Mucosa of descending colon (tissue), 3 donors: Measurements from ENCODE around the gene CATSPERB. TPM values are rescaled to one million over a fixed set of nuclear protein-coding genes. Genes with fewer than 3 reads are reported as not detected.

Source experiments
- ATAC-seq: fragments of 200-7000 bp; cut with Tn5 transposase; one replicate; pipeline ENCODE4 v1.9.1; 2020; ENCODE audit warnings: mild to moderate bottlenecking, moderate library complexity
- DNase-seq, 3 donors: peaks; one replicate each; pipeline ENCODE4 v3.0.0-alpha.2; 2020
- H3K36me3 ChIP-seq: fragments of 200-600 bp; one replicate; pipeline ENCODE4 v1.8.0; 2021; ENCODE audit warnings: low read depth, mild to moderate bottlenecking
- H3K4me1 ChIP-seq: fragments of 200-600 bp; one replicate; pipeline ENCODE4 v1.8.0; 2021; ENCODE audit warnings: low read depth, mild to moderate bottlenecking
- H3K4me3 ChIP-seq: fragments of 200-600 bp; one replicate; pipeline ENCODE4 v1.8.0; 2021; ENCODE audit warnings: mild to moderate bottlenecking
- H3K9me3 ChIP-seq: fragments of 200-600 bp; one replicate; pipeline ENCODE4 v1.8.0; 2021; ENCODE audit warnings: mild to moderate bottlenecking
- intact Hi-C, 2 donors: fragments of 100-400 bp; cut with DNase I in 1 of 2; cut with micrococcal nuclease in 1 of 2; formaldehyde crosslinking; loops; one replicate each; pipeline versions ENCODE4 v1.11.0 to v1.11.1; 2022; cut with DNase I, micrococcal nuclease
- total RNA-seq, 3 donors: library from RNA; stranded (reverse); fragmentation: NEBNext Ultra II Directional in 2 of 3; extraction: Animal tissue kit (Norgen Biotek cat#: 25700) in 2 of 3; gene quantifications; one replicate each; pipeline versions ENCODE4 v1.2.1 to v1.2.4, GENCODE V29; 2021 to 2023
- TF ChIP-seq, protein P1 (sequence below): fragments of 200-600 bp; IDR thresholded peaks from one replicate; pipeline ENCODE4 v1.8.0; 2022; ENCODE audit warnings: antibody characterized with exemption, mild to moderate bottlenecking
- donor health status: DM: no; HTN: no; CAD: no; lungs with moderate emphysema.
- donor health status: DM: no; HTN: no; CAD: no.
- donor health status: DM: no; HTN: yes; CAD: no.

The CATSPERB gene
- total RNA-seq, 3 donors from 2014 or later, result 3.5 to 7.0 (median 4.1) TPM

DNA sequence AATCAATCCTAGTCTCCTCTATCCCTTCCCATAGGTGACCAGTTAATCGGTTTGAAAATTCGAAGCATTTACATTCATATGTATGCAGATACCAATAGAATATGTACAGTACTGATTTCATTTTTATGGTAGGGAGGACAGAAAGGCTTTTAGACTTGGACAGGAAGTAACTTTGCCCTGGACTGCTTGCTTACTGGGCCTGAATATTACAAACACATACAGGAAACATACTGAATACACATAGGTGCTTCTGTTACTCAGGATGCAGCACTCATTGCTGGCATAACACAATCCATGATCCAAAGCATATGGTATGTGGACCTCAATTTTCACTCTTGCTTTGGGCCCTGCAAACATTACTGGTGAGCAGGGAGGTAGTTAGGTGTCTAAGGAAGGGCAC, 71.1 kb downstream of the CATSPERB start:
- ATAC-seq (peak; percentile 83), DNase-seq (no peak)
- no peak overlapping the region for H3K4me3 ChIP-seq

DNA sequence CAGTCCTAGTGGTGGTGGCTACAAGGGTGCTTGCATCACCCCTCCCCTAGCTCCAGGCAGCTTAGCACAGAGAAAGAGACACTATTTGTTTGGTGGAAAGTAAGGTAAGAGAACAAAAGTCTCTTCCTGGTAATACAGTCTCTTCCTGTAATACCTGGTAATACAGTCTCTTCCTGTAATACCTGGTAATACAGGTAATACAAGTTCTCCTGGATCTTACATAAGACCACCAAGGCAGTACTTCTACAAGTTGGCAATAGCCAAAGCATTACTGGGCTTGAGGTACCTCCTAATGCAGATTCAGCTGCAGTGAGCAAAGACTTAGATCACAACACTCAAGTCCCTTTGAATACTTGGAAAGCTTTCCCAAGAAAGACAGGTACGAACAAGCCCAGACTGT, 77.0 kb downstream of the CATSPERB start:
- ATAC-seq (peak; percentile 43), DNase-seq (no peak)
- TF ChIP-seq, protein P1, sequence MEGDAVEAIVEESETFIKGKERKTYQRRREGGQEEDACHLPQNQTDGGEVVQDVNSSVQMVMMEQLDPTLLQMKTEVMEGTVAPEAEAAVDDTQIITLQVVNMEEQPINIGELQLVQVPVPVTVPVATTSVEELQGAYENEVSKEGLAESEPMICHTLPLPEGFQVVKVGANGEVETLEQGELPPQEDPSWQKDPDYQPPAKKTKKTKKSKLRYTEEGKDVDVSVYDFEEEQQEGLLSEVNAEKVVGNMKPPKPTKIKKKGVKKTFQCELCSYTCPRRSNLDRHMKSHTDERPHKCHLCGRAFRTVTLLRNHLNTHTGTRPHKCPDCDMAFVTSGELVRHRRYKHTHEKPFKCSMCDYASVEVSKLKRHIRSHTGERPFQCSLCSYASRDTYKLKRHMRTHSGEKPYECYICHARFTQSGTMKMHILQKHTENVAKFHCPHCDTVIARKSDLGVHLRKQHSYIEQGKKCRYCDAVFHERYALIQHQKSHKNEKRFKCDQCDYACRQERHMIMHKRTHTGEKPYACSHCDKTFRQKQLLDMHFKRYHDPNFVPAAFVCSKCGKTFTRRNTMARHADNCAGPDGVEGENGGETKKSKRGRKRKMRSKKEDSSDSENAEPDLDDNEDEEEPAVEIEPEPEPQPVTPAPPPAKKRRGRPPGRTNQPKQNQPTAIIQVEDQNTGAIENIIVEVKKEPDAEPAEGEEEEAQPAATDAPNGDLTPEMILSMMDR, result no peak
- Histone ChIP-seq H3K4me1 (no peaks in the 10 kb centered on the region), H3K9me3 (no peaks in the 10 kb centered on the region), H3K36me3 (no peaks in the 10 kb centered on the region), H3K4me3 (no peak overlapping the region)
- intact Hi-C loops, result no loop called here

More for the DNA sequence above, 71.1 kb downstream of the CATSPERB start:
- no peaks in the 10 kb centered on the region for H3K4me1 ChIP-seq
- H3K9me3 ChIP-seq, result no peaks in the 10 kb centered on the region
- H3K36me3 ChIP-seq, result no peaks in the 10 kb centered on the region
- intact Hi-C loops, result no loop called here
- TF ChIP-seq, protein P1, result no peak

DNA sequence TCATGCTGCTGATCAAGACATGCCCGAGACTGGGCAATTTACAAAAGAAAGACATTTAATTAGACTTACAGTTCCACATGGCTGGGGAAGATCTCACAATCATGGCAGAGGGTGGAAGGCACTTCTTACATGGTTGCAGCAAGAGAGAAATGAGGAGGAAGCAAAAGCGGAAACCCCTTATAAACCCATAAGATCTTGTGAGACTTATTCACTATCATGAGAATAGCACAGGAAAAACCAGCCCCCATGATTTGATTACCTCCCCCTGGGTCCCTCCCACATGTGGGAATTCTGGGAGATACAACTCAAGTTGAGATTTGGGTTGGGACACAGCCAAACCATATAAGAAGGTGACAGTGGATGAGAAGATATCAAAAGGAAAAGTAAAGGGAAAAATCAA, 78.4 kb downstream of the CATSPERB start:
- Histone ChIP-seq H3K36me3 (no peaks in the 10 kb centered on the region), H3K4me1 (no peaks in the 10 kb centered on the region), H3K4me3 (no peak overlapping the region), H3K9me3 (no peaks in the 10 kb centered on the region)
- intact Hi-C loops, result no loop called here
- DNase-seq (no peak), ATAC-seq (no peak)
- TF ChIP-seq, protein P1, result no peak

DNA sequence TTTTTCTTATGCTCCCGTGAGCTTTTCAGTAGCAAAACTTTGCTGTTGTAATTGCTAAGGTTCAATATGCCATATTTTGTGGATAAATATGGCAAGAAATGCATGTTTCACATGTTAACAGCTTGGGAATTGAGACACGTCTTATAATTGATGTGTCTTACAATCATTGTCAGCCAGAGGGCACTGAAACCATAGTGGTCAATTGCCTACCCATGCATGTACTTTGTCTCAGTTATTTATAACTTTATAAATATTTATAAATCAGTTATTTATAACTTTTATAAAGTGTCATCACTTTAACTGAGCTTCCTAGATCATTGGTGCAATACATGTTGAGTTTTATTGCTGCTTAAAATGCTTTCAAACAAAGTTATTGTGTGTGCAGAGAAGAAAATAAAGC, 82.0 kb downstream of the CATSPERB start:
- H3K4me1 ChIP-seq, result no peaks in the 10 kb centered on the region
- no peaks in the 10 kb centered on the region for H3K36me3 ChIP-seq
- DNase-seq, result peak in 1 of 3 donors; percentile 56
- H3K9me3 ChIP-seq, result no peaks in the 10 kb centered on the region
- TF ChIP-seq, protein P1, result no peak
- peak; percentile 48 for ATAC-seq
- intact Hi-C loops, result no loop called here
- H3K4me3 ChIP-seq, result no peak overlapping the region

DNA sequence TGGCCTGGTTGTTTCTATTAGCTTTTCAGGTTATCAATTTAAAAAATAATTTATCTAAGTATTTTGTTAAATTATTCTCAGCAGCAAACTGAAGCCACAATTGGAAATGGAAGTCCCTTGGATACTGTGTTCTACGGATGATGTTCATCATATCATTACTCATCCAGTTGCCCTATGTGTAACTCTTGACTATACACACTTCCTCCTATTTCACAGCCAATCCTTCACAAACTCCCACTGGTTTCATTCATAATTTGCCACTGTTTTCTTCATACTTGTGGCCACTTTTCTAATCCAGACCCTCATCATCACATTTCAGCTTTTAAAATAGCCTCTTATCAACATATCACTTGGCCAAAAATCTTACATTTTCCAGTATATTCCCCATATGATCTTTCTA, 84.0 kb downstream of the CATSPERB start:
- TF ChIP-seq, protein P1, result no peak
- Histone ChIP-seq H3K9me3 (no peaks in the 10 kb centered on the region), H3K36me3 (no peaks in the 10 kb centered on the region), H3K4me1 (no peaks in the 10 kb centered on the region), H3K4me3 (no peak overlapping the region)
- DNase-seq (no peak), ATAC-seq (no peak)
- intact Hi-C loops, result no loop called here

DNA sequence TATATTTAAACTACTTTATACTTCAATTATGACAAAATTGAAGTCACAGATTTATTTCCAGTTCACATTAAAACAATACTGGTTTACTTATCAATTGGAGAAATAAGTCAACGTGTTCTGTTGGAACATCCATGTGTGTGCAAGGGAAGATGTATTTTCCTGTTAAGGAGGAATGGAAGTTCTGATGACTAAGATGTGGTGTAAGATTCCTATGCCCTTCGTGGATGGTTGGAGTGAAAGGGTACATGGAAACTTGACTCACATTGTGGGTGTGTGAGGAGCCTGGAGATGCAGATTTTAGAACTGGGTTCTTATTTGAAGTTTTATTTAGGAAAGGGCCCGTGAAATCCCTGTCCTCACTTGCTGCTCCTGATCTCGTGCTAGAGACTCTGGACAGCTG, 95.3 kb downstream of the CATSPERB start:
- TF ChIP-seq, protein P1, result no peak
- Histone ChIP-seq H3K9me3 (no peaks in the 10 kb centered on the region), H3K4me3 (no peak overlapping the region), H3K36me3 (no peaks in the 10 kb centered on the region), H3K4me1 (no peaks in the 10 kb centered on the region)
- intact Hi-C loops, result no loop called here
- DNase-seq, result no peak
- no peak for ATAC-seq
